ENCODE measurements around the gene PAWR.

PAWR gene, protein sequence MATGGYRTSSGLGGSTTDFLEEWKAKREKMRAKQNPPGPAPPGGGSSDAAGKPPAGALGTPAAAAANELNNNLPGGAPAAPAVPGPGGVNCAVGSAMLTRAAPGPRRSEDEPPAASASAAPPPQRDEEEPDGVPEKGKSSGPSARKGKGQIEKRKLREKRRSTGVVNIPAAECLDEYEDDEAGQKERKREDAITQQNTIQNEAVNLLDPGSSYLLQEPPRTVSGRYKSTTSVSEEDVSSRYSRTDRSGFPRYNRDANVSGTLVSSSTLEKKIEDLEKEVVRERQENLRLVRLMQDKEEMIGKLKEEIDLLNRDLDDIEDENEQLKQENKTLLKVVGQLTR

GRCh38 chr12:79690638-79691510 lies at the start of gene PAWR:
PAWR (minus strand) TSS chr12:79690964; CDS start chr12:79690244, 720 bp downstream.
- DNase-seq (ENCODE audit: extremely low read depth in 1 of 2, low read depth in 1 of 2), result no peak

GRCh38 chr12:79737875-79738718 lies 47.3 kb upstream of the PAWR start:
- no peak for DNase-seq (ENCODE audit: extremely low read depth in 1 of 2, low read depth in 1 of 2)

DNA sequence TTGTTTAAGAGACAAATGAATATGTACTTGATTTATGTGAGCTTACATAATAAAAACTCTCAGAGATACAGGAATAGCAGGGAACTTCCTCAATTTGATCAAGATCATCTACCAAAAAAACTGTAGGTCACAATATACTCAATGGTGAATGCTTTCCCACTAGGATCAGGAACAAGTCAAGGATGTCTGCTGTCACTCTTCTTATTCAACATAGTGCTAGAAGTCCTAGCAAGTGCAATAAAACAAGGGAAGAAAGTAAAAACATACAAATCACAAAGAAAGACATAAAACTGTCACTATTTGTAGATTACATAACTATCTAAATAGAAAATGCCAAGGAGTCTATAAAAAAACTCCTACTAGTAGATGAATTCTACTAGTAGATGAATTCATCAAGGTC lies 41.9 kb upstream of the PAWR start:
- no peak for DNase-seq (ENCODE audit: extremely low read depth in 1 of 2, low read depth in 1 of 2)

- no peak for DNase-seq (ENCODE audit: extremely low read depth in 1 of 2, low read depth in 1 of 2)
Measured at GRCh38 chr12:79725987-79726386, 35.2 kb upstream of the PAWR start.

GRCh38 chr12:79717006-79717405 lies 26.2 kb upstream of the PAWR start:
- DNase-seq (ENCODE audit: extremely low read depth in 1 of 2, low read depth in 1 of 2), result no peak

- no peak for DNase-seq (ENCODE audit: extremely low read depth in 1 of 2, low read depth in 1 of 2)
Measured at GRCh38 chr12:79715308-79715707, 24.5 kb upstream of the PAWR start.

DNA sequence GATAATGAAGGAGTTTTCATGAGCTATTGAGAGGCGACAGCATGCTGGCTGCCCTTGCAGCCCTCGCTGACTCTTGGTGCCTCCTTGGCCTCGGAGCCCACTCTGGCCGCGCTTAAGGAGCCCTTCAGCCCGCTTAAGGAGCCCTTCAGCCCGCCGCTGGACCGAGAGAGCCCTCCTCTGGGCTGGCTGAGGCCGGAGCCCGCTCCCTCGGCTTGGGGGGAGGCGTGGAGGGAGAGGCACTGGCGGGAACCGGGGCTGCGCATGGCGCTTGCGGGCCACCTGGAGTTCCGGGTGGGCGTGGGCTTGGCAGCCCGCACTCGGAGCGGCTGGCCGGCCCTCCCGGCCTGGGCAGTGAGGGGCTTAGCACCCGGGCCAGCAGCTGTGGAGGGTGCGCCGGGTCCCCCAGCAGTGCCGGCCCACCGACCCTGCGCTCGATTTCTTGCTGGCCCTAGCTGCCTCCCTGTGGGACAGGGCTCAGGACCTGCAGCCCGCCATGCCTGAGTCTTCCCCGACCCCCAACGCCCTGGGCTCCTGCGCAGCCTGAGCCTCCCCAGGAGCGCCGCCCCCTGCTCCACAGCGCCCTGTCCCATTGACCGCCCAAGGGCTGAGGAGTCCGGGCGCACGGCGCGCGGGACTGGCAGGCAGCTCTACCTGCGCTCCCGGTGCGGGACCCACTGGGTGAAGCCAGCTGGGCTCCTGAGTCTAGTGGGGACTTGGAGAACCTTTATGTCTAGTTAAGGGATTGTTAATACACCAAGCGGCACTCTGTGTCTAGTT lies 20.1 kb upstream of the PAWR start:
- DNase-seq (ENCODE audit: extremely low read depth in 1 of 2, low read depth in 1 of 2), result no peak

- no peak for DNase-seq (ENCODE audit: extremely low read depth in 1 of 2, low read depth in 1 of 2)
Measured at GRCh38 chr12:79707830-79708229, 17.1 kb upstream of the PAWR start.

- DNase-seq (ENCODE audit: extremely low read depth in 1 of 2, low read depth in 1 of 2), result no peak
Measured at GRCh38 chr12:79706676-79707075, 15.9 kb upstream of the PAWR start.

- DNase-seq (ENCODE audit: extremely low read depth in 1 of 2, low read depth in 1 of 2), result no peak
Measured at GRCh38 chr12:79706156-79706555, 15.4 kb upstream of the PAWR start.

DNA sequence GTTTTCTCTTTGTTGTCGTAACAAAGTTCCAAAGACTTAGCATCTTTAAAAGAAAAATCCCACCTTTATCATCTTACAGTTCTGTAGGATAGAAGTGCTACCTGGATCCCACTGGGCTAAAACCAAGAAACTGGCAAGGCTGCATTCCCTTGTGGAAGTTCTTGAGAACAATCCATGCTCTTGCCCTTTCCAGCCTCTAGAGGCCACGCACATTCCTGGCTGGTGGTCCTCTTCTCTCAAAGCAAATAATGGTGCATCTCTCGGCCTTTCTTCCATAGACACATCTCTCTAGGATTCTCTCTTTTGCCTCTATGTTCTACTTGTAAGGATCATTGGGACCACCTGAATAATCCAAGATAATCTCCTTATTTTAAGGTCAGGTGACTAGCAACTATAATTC lies 8.2 kb upstream of the PAWR start:
- DNase-seq (ENCODE audit: extremely low read depth in 1 of 2, low read depth in 1 of 2), result no peak

- no peak for DNase-seq (ENCODE audit: extremely low read depth in 1 of 2, low read depth in 1 of 2)
Measured at GRCh38 chr12:79696416-79696815, 5.7 kb upstream of the PAWR start.

GRCh38 chr12:79692860-79693577 lies 2.3 kb upstream of the PAWR start:
- no peak for DNase-seq (ENCODE audit: extremely low read depth in 1 of 2, low read depth in 1 of 2)

GRCh38 chr12:79691511-79692248 lies 916 bp upstream of the PAWR start:
- DNase-seq (ENCODE audit: extremely low read depth in 1 of 2, low read depth in 1 of 2), result no peak

- no peak for DNase-seq (ENCODE audit: extremely low read depth in 1 of 2, low read depth in 1 of 2)
Measured at GRCh38 chr12:79690142-79690637, 574 bp downstream of the PAWR start.

- no peak for DNase-seq (ENCODE audit: extremely low read depth in 1 of 2, low read depth in 1 of 2)
Measured at GRCh38 chr12:79689477-79690141, 1.2 kb downstream of the PAWR start.

- DNase-seq (ENCODE audit: extremely low read depth in 1 of 2, low read depth in 1 of 2), result no peak
Measured at GRCh38 chr12:79689061-79689476, 1.7 kb downstream of the PAWR start.

GRCh38 chr12:79688376-79689060 lies 2.2 kb downstream of the PAWR start:
- no peak for DNase-seq (ENCODE audit: extremely low read depth in 1 of 2, low read depth in 1 of 2)
